Effector memory CD4-positive, alpha-beta T cell (primary cell): ENCODE data around the gene PKN3.

Source experiments
- DNase-seq, 3 donors: peaks; one replicate each; pipeline ENCODE4 v3.0.0-alpha.2; 2020
- H3K27ac ChIP-seq: 2 replicates; pipeline ENCODE4 v1.7.0; 2013; ENCODE audit warnings: mild to moderate bottlenecking, low read length, moderate library complexity; ENCODE audit not compliant: insufficient read depth, poor library complexity, severe bottlenecking
- H3K27me3 ChIP-seq: replicated peaks from 2 replicates; pipeline ENCODE4 v1.7.0; 2013; ENCODE audit warnings: mild to moderate bottlenecking, low read length; ENCODE audit not compliant: insufficient read depth, control insufficient read depth, poor library complexity, severe bottlenecking
- H3K36me3 ChIP-seq: 2 replicates; pipeline ENCODE4 v1.7.0; 2013; ENCODE audit warnings: mild to moderate bottlenecking, low read length, moderate library complexity; ENCODE audit not compliant: control insufficient read depth, insufficient read depth
- H3K4me1 ChIP-seq: 2 replicates; pipeline ENCODE4 v1.7.0; 2013; ENCODE audit warnings: low read length, mild to moderate bottlenecking; ENCODE audit not compliant: control insufficient read depth, insufficient read depth, poor library complexity, severe bottlenecking
- H3K4me3 ChIP-seq: 2 replicates; pipeline ENCODE4 v1.7.0; 2013; ENCODE audit warnings: low read length, low read depth, mild to moderate bottlenecking; ENCODE audit not compliant: insufficient read depth, poor library complexity, severe bottlenecking
- H3K9me3 ChIP-seq: 2 replicates; pipeline ENCODE4 v1.7.0; 2013; ENCODE audit warnings: mild to moderate bottlenecking, low read length, moderate library complexity; ENCODE audit not compliant: control insufficient read depth

PKN3 gene

GRCh38 chr9:128716581-128717254, 14.4 kb downstream of the PKN3 start:
- H3K27me3 ChIP-seq, result no peaks in the 10 kb centered on the region
- peaks cover 14% of the 10 kb centered on the region for H3K36me3 ChIP-seq
- no peak overlapping the region for H3K4me3 ChIP-seq
- H3K27ac ChIP-seq, result no peak overlapping the region
- H3K4me1 ChIP-seq, result no peaks in the 10 kb centered on the region
- DNase-seq, result no peak
- H3K9me3 ChIP-seq, result no peaks in the 10 kb centered on the region

- no peaks in the 10 kb centered on the region for H3K4me1 ChIP-seq
- H3K27ac ChIP-seq, result no peak overlapping the region
- peaks cover 15% of the 10 kb centered on the region for H3K36me3 ChIP-seq
- H3K4me3 ChIP-seq, result no peak overlapping the region
- H3K27me3 ChIP-seq, result no peaks in the 10 kb centered on the region
- DNase-seq, result no peak
- no peaks in the 10 kb centered on the region for H3K9me3 ChIP-seq
Observed at GRCh38 chr9:128718047-128718446, 15.7 kb downstream of the PKN3 start.

DNA sequence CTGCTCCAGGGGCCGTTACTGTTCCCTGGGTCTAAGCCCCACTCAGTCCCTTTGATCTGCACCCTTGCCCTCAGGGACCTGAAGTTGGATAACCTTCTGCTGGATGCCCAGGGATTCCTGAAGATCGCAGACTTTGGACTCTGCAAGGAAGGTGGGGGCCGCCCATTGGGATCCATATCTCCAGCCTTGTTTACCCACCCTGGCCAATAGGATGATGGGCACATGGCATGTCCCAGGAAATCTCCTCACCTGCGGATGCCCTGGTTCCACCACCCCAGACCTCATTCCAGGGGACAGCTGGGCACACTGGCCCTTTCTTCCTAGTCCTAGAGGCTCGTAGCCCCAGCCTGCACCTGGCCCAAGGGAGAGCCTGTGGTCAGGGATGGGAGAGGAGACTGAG, 16.2 kb downstream of the PKN3 start:
- peaks cover 4% of the 10 kb centered on the region for H3K4me1 ChIP-seq
- no peak overlapping the region for H3K4me3 ChIP-seq
- H3K27ac ChIP-seq, result no peak overlapping the region
- no peak for DNase-seq
- peaks cover 15% of the 10 kb centered on the region for H3K36me3 ChIP-seq
- no peaks in the 10 kb centered on the region for H3K27me3 ChIP-seq
- no peaks in the 10 kb centered on the region for H3K9me3 ChIP-seq

- no peak overlapping the region for H3K4me3 ChIP-seq
- DNase-seq, result no peak
- peaks cover 14% of the 10 kb centered on the region for H3K4me1 ChIP-seq
- no peak overlapping the region for H3K27ac ChIP-seq
- H3K36me3 ChIP-seq, result peaks cover 15% of the 10 kb centered on the region
- no peaks in the 10 kb centered on the region for H3K27me3 ChIP-seq
- no peaks in the 10 kb centered on the region for H3K9me3 ChIP-seq
Observed at GRCh38 chr9:128719919-128720605, 17.8 kb downstream of the PKN3 start.

- H3K9me3 ChIP-seq, result no peaks in the 10 kb centered on the region
- H3K27me3 ChIP-seq, result no peaks in the 10 kb centered on the region
- H3K36me3 ChIP-seq, result peaks cover 15% of the 10 kb centered on the region
- no peak overlapping the region for H3K27ac ChIP-seq
- H3K4me3 ChIP-seq, result no peak overlapping the region
- peaks cover 15% of the 10 kb centered on the region for H3K4me1 ChIP-seq
- DNase-seq, result no peak
Observed at GRCh38 chr9:128720841-128721486, 18.7 kb downstream of the PKN3 start.

GRCh38 chr9:128721487-128722010, 19.2 kb downstream of the PKN3 start:
- Histone ChIP-seq H3K27me3 (no peaks in the 10 kb centered on the region), H3K27ac (no peak overlapping the region), H3K9me3 (no peaks in the 10 kb centered on the region), H3K4me1 (peaks cover 15% of the 10 kb centered on the region), H3K4me3 (no peak overlapping the region), H3K36me3 (peaks cover 15% of the 10 kb centered on the region)
- DNase-seq, result no peak

DNA sequence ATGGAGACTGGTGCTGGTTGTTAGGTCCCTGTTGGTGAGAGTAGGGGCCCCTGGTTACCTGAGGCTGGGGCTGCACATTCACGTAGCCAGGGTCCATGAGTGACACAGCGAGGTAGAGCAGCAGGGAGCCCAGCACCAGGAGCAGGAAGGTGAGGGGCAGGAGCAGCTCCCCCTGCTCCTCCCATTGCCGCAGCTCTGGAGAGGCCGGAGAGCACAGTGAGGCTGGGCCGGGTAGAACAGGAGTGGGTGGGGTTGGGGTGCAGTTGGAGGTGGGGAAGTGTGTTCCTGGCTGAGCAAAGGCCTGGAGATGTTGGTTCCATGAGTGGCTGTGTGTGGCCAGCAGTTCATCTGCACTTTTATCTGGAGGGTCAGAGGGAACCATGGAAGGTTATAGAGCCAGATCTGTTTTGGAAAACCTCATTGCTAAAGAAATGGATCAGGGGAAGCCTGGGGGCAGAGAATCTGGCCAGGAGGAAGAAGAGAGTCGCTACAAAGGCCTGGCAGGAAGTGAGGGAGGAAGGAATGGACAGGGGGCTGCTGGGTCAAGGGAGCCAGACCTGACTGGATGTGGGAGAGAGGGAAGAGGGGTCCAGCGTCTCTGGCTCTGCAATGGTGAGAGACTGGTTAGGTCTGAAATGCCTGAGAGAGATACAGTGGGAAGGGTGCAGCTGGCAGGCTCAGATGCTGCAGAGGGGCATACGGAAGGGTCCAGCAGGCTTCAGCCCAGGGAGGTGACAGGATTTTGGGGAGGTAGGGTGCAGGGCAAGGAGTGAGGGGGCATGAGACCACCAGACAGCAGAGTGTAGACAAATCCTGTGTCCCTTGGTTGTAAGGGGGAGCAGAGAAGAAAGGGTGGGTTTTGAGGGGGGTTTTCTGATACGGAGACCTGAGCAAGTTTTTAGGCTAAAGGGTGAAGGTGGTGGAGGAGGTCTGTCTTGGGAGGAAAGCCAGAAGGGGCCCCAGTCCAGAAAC, 20.4 kb downstream of the PKN3 start:
- Histone ChIP-seq H3K36me3 (peaks cover 15% of the 10 kb centered on the region), H3K4me1 (peaks cover 15% of the 10 kb centered on the region), H3K9me3 (no peaks in the 10 kb centered on the region), H3K27me3 (no peaks in the 10 kb centered on the region), H3K27ac (no peak overlapping the region), H3K4me3 (peak overlapping the region; percentile 81)
- DNase-seq, result no peak

DNA sequence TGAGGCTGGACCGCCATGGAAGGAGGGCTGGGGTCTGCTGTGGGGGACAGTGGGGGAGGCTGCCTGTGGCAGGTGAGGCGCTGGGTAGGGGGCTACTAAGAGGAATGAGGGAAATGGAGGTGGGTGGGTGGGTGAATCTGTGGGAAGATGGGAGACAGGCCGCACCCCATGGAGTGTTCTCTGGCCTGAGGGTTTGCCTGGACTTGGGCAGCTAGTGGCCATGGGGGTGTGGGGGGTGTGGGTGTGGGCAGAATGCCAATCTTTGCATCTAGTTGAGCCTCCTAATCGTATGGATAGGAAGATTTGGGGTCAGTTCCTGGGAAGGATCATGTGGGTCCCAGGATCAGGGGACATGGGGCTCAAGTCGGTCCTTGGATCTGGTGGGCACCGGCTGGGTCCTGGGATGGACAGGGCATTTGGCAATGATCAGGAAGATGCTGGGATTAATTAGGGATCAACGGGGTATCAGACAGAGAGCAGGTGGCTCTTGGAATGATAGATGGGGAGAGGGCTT, 21.1 kb downstream of the PKN3 start:
- no peaks in the 10 kb centered on the region for H3K9me3 ChIP-seq
- peak overlapping the region; percentile 81 for H3K4me3 ChIP-seq
- peak overlapping the region; percentile 80 for H3K27ac ChIP-seq
- H3K27me3 ChIP-seq, result no peaks in the 10 kb centered on the region
- H3K4me1 ChIP-seq, result peaks cover 15% of the 10 kb centered on the region
- H3K36me3 ChIP-seq, result peaks cover 15% of the 10 kb centered on the region
- DNase-seq, result no peak
